K562 (cell line): ENCODE data around the gene CEND1. TPM values are rescaled to one million over a fixed set of nuclear protein-coding genes. Genes with fewer than 3 reads are reported as not detected.

Experiments used
- CSDE1 ChIP-seq, 2 experiments: fragments of 450-650 bp; IDR thresholded peaks; 2 replicates each; pipeline ENCODE4 v1.6.1; 2016; ENCODE audit warnings: mild to moderate bottlenecking in 1 of 2
- DEAF1 ChIP-seq: fragments of 450-650 bp; formaldehyde crosslinking; IDR thresholded peaks from 2 replicates; pipeline ENCODE4 v1.4.0; 2020; ENCODE audit warnings: mild to moderate bottlenecking, moderate library complexity
- E2F3 ChIP-seq: fragments of 250-450 bp; sonication (Bioruptor Pico); IDR thresholded peaks from 2 replicates; pipeline ENCODE4 v1.4.0; 2020; ENCODE audit warnings: mild to moderate bottlenecking
- GATAD2B ChIP-seq: fragments of 450-650 bp; IDR thresholded peaks from 2 replicates; pipeline ENCODE4 v1.6.1; 2017; ENCODE audit warnings: mild to moderate bottlenecking, borderline replicate concordance
- HDGF ChIP-seq: fragments of 450-650 bp; IDR thresholded peaks from 2 replicates; pipeline ENCODE4 v1.6.1; 2016
- HNRNPH1 ChIP-seq: fragments of 200-400 bp; formaldehyde crosslinking; optimal IDR thresholded peaks from 2 replicates; pipeline ENCODE3; 2017; ENCODE audit warnings: low read depth, mild to moderate bottlenecking, low read length, moderate library complexity
- ILK ChIP-seq: fragments of 450-650 bp; IDR thresholded peaks from 2 replicates; pipeline ENCODE4 v1.6.1; 2016; ENCODE audit warnings: missing genetic modification characterization, low read depth, mild to moderate bottlenecking, missing compliant biosample characterization, moderate library complexity, borderline replicate concordance
- NFATC3 ChIP-seq: fragments of 450-650 bp; IDR thresholded peaks from 2 replicates; pipeline ENCODE4 v1.6.1; 2017; ENCODE audit warnings: mild to moderate bottlenecking
- NUFIP1 ChIP-seq: fragments of 450-650 bp; IDR thresholded peaks from 2 replicates; pipeline ENCODE4 v1.6.1; 2018; ENCODE audit not compliant: partially characterized antibody
- POLR2AphosphoS5 ChIP-seq: IDR thresholded peaks from 2 replicates; pipeline ENCODE4 v1.6.1; 2011; ENCODE audit warnings: mild to moderate bottlenecking, low read depth, low read length, moderate library complexity; ENCODE audit not compliant: control insufficient read depth, insufficient read depth
- STAG1 ChIP-seq: sonication (generic); formaldehyde crosslinking; IDR thresholded peaks from 2 replicates; pipeline ENCODE4 v1.5.0; 2020; ENCODE audit warnings: missing genetic modification reagents, borderline replicate concordance
- STAT5B ChIP-seq: fragments of 250-450 bp; sonication (Bioruptor Pico); IDR thresholded peaks from 2 replicates; pipeline ENCODE4 v1.8.0; 2021; ENCODE audit warnings: mild to moderate bottlenecking, inconsistent platforms
- TCF15 ChIP-seq: fragments of 250-450 bp; sonication (Bioruptor Pico); IDR thresholded peaks from 2 replicates; pipeline ENCODE4 v1.8.0; 2022; ENCODE audit warnings: moderate library complexity, mild to moderate bottlenecking, inconsistent platforms
- TSHZ1 ChIP-seq: fragments of 250-450 bp; sonication (Bioruptor Pico); IDR thresholded peaks from 2 replicates; pipeline ENCODE4 v1.4.0; 2020; ENCODE audit warnings: mild to moderate bottlenecking, moderate library complexity
- ZNF184 ChIP-seq: sonication (generic); formaldehyde crosslinking; IDR thresholded peaks from 2 replicates; pipeline ENCODE4 v1.5.0; 2020; ENCODE audit warnings: missing genetic modification reagents
- ZNF23 ChIP-seq: fragments of 250-450 bp; sonication (Bioruptor Pico); IDR thresholded peaks from 2 replicates; pipeline ENCODE4 v1.4.0; 2020; ENCODE audit warnings: mild to moderate bottlenecking
- ZNF24 ChIP-seq: fragments of 450-650 bp; IDR thresholded peaks from 2 replicates; pipeline ENCODE4 v1.6.1; 2016
- ZNF280B ChIP-seq: fragments of 250-450 bp; sonication (Bioruptor Pico); IDR thresholded peaks from 2 replicates; pipeline ENCODE4 v1.5.1; 2021; ENCODE audit warnings: mild to moderate bottlenecking
- ZNF655 ChIP-seq: fragments of 250-450 bp; sonication (Bioruptor Pico); IDR thresholded peaks from 2 replicates; pipeline ENCODE4 v1.5.0; 2021
- polyA plus RNA-seq, 8 experiments: library from polyadenylated mRNA; depleted of rRNA in 4 of 8; stranded (reverse) in 5 of 8; unstranded in 3 of 8; fragments of >200 nt; fragmentation: Nextera tagmentation in 2 of 8; fragmentation: Illumina TruSeq in 1 of 8; extraction: Ambion mirVana in 2 of 8; extraction: Trizol in 1 of 8; gene quantifications; 2 replicates each; pipeline versions ENCODE4 v1.2.1 to v1.2.3, GENCODE V29; 2011 to 2014; ENCODE audit warnings: inconsistent platforms in 1 of 8, missing spikeins in 1 of 8
- total RNA-seq, 7 experiments: library from RNA; depleted of rRNA in 6 of 7; stranded (reverse); fragments of >200 nt in 6 of 7; fragmentation: Illumina TruSeq in 2 of 7; extraction: Trizol in 2 of 7; gene quantifications; 2 replicates each; pipeline versions ENCODE4 v1.2.1 to v1.2.3, GENCODE V29; 2011 to 2021; ENCODE audit warnings: low replicate concordance in 1 of 7
- TF ChIP-seq, protein P1 (sequence below): fragments of 450-650 bp; IDR thresholded peaks from 2 replicates; pipeline ENCODE4 v1.6.1; 2016; ENCODE audit warnings: low read depth, mild to moderate bottlenecking, moderate library complexity

The CEND1 gene
- total and polyA plus RNA-seq, 9 of the 15 experiments (the other 6 are each of a cell fraction or from before 2014, with no cell fraction given), result 0.13 to 0.18 (median 0.16) TPM; not detected in 6

DNA sequence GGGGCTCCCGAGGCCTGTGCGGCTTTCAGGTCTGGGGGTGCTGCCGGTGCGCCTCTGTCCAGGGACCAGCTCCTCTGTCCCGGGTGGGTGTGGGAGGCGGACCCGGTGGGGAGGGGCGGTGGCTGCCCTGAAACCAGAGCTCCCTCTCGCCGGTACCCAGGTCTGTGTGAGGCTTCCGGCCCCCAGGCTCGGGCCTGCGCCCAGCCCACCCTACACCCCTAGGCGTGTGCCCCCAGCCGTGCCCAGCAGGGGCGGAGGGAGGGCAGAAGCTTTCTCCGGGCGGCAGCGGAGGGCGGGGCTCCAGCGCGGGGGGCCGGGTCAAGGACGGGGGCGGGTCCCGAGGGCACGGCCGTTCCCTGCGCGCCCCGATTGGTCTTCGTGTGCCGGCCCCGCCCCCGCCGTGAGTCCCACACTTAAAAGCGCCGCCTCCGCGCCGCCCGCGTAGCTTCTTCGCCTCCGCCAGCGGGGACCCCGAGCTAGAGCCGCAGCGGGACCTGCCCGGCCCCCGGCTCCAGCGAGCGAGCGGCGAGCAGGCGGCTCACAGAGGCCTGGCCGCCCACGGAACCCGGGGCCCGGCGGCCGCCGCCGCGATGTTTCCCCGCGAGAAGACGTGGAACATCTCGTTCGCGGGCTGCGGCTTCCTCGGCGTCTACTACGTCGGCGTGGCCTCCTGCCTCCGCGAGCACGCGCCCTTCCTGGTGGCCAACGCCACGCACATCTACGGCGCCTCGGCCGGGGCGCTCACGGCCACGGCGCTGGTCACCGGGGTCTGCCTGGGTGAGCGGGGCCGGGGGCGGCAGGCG is 29.4 kb upstream of the CEND1 start (continued):
- TF ChIP-seq HNRNPH1, result no peak
- no peak for TF ChIP-seq TSHZ1 (CRISPR knock-in tag)
- TF ChIP-seq CSDE1 (IDR thresholded peaks at IDR 0.05), result no peak
- no peak for TF ChIP-seq TCF15
- no peak for TF ChIP-seq STAT5B (CRISPR knock-in tag)
- no peak for TF ChIP-seq HDGF
- no peak for TF ChIP-seq NUFIP1
- TF ChIP-seq DEAF1, result no peak
- TF ChIP-seq NFATC3, result no peak
- peak; percentile 85 for TF ChIP-seq POLR2AphosphoS5
- TF ChIP-seq, protein P1, sequence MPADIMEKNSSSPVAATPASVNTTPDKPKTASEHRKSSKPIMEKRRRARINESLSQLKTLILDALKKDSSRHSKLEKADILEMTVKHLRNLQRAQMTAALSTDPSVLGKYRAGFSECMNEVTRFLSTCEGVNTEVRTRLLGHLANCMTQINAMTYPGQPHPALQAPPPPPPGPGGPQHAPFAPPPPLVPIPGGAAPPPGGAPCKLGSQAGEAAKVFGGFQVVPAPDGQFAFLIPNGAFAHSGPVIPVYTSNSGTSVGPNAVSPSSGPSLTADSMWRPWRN, result no peak
- no peak for TF ChIP-seq E2F3 (CRISPR knock-in tag)
- TF ChIP-seq ZNF280B (CRISPR knock-in tag), result no peak
- no peak for TF ChIP-seq ZNF184 (CRISPR knock-in tag)
- no peak for TF ChIP-seq ZNF24
- no peak for TF ChIP-seq ILK (tag)
- TF ChIP-seq STAG1, result no peak
- no peak for TF ChIP-seq ZNF655
- peak; percentile 86; the same call in 1 of the 2 replicates for TF ChIP-seq GATAD2B
- no peak for TF ChIP-seq ZNF23 (CRISPR knock-in tag)
